Measurements from ENCODE around the gene ADPRHL1. TPM values are rescaled to one million over a fixed set of nuclear protein-coding genes. Genes with fewer than 3 reads are reported as not detected.

ADPRHL1 gene
- total RNA-seq, 1 experiment from 2014 or later: 11.5 TPM

DNA sequence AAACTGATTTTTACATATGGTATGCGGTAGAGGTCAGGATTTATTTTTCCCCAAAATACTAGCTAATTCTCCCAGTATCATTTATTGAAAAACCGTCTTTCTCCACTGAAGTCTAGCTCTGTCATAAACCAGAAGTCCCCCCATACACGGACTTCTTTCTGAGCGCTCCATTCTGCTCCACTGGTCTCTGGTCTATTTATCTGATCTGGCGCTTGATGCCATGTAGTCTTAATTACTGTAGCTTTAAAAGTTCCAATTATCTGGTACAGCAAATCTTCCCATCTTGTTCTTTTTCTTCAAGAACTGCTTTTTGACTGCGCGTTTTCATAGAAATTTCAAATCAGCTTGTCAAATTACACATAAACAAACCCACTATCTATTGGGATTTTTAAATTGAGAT lies 23.5 kb upstream of the ADPRHL1 start:
- Histone ChIP-seq H3K27ac (no peak overlapping the region), H3K27me3 (ENCODE audit: insufficient read depth, low read depth) (no peaks in the 10 kb centered on the region), H2AFZ (no peak overlapping the region), H3K9me3 (ENCODE audit: insufficient read depth, low read depth) (no peaks in the 10 kb centered on the region), H3K9me2 (ENCODE audit: insufficient read depth) (no peaks in the 10 kb centered on the region), H3K4me1 (replicated peaks; ENCODE audit: insufficient read depth) (no peaks in the 10 kb centered on the region), H3K4me2 (no peak overlapping the region), H3F3A (ENCODE audit: insufficient read depth, low read depth) (no peaks in the 10 kb centered on the region; the same call in 1 of the 2 replicates), H4K20me1 (ENCODE audit: insufficient read depth) (peaks cover 11% of the 10 kb centered on the region), H3K36me3 (ENCODE audit: low read depth) (peaks cover 39% of the 10 kb centered on the region), H3K4me3 (no peak overlapping the region), H3K79me2 (ENCODE audit: low read depth) (peaks cover 2% of the 10 kb centered on the region; the same call in 1 of the 2 replicates)
- no peak for DNase-seq
- ChIA-PET POLR2A (ENCODE audit: unreplicated experiment) (no interaction called here), CTCF (no interaction called here)
- TF ChIP-seq, protein P1, sequence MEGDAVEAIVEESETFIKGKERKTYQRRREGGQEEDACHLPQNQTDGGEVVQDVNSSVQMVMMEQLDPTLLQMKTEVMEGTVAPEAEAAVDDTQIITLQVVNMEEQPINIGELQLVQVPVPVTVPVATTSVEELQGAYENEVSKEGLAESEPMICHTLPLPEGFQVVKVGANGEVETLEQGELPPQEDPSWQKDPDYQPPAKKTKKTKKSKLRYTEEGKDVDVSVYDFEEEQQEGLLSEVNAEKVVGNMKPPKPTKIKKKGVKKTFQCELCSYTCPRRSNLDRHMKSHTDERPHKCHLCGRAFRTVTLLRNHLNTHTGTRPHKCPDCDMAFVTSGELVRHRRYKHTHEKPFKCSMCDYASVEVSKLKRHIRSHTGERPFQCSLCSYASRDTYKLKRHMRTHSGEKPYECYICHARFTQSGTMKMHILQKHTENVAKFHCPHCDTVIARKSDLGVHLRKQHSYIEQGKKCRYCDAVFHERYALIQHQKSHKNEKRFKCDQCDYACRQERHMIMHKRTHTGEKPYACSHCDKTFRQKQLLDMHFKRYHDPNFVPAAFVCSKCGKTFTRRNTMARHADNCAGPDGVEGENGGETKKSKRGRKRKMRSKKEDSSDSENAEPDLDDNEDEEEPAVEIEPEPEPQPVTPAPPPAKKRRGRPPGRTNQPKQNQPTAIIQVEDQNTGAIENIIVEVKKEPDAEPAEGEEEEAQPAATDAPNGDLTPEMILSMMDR (conservative IDR thresholded peaks at IDR 0.05): no peak
- no peak for TF ChIP-seq EZH2 (IDR thresholded peaks at IDR 0.05; ENCODE audit: low read depth)
- BruUV-seq (replicated peaks): no TSS peak
- intact Hi-C loops (cut with micrococcal nuclease; ENCODE audit: unreplicated experiment): no loop called here

DNA sequence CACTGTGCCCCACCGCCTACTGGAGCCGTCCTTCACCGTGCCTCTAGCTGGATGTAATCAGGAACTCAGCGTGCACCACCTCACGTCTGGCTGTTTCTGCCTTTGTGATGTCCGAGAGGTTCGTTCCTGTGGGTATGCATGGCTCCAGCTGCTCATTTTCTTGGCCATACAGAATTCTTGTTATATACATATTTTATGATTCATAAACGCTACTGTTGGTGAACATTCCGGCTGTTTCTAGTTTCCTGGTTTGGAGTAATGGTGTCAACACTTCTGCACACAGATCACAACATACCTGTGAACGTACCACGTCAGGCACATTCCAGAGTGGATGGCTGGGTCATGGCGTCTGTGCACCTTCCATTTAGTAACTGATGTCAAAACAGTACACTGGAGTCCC lies 22.6 kb upstream of the ADPRHL1 start:
- no peaks in the 10 kb centered on the region for H3K79me2 ChIP-seq (ENCODE audit: low read depth)
- no peaks in the 10 kb centered on the region; the same call in 1 of the 2 replicates for H3F3A ChIP-seq (ENCODE audit: insufficient read depth, low read depth)
- H3K9me2 ChIP-seq (ENCODE audit: insufficient read depth): no peaks in the 10 kb centered on the region
- DNase-seq: no peak
- no peak overlapping the region for H2AFZ ChIP-seq
- H3K9me3 ChIP-seq (ENCODE audit: insufficient read depth, low read depth): no peaks in the 10 kb centered on the region
- H3K27ac ChIP-seq: no peak overlapping the region
- no peaks in the 10 kb centered on the region for H3K4me1 ChIP-seq (replicated peaks; ENCODE audit: insufficient read depth)
- H4K20me1 ChIP-seq (ENCODE audit: insufficient read depth): peaks cover 10% of the 10 kb centered on the region
- peaks cover 39% of the 10 kb centered on the region for H3K36me3 ChIP-seq (ENCODE audit: low read depth)
- H3K27me3 ChIP-seq (ENCODE audit: insufficient read depth, low read depth): no peaks in the 10 kb centered on the region
- no TSS peak for BruUV-seq (replicated peaks)
- ChIA-PET POLR2A (ENCODE audit: unreplicated experiment) (no interaction called here), CTCF (no interaction called here)
- H3K4me2 ChIP-seq: no peak overlapping the region
- intact Hi-C loops (cut with micrococcal nuclease; ENCODE audit: unreplicated experiment): no loop called here
- H3K4me3 ChIP-seq: no peak overlapping the region
- TF ChIP-seq EZH2 (IDR thresholded peaks at IDR 0.05; ENCODE audit: low read depth): no peak
- TF ChIP-seq, protein P1 (conservative IDR thresholded peaks at IDR 0.05): no peak

GRCh38 chr13:113475280-113475679 lies 22.0 kb upstream of the ADPRHL1 start:
- Histone ChIP-seq H3K36me3 (ENCODE audit: low read depth) (peaks cover 34% of the 10 kb centered on the region), H3K79me2 (ENCODE audit: low read depth) (no peaks in the 10 kb centered on the region), H3K9me3 (ENCODE audit: insufficient read depth, low read depth) (no peaks in the 10 kb centered on the region), H4K20me1 (ENCODE audit: insufficient read depth) (peaks cover 5% of the 10 kb centered on the region), H3K4me2 (no peak overlapping the region), H3K27ac (no peak overlapping the region), H3K9me2 (ENCODE audit: insufficient read depth) (no peaks in the 10 kb centered on the region), H2AFZ (no peak overlapping the region), H3F3A (ENCODE audit: insufficient read depth, low read depth) (no peaks in the 10 kb centered on the region; the same call in 1 of the 2 replicates), H3K27me3 (ENCODE audit: insufficient read depth, low read depth) (no peaks in the 10 kb centered on the region), H3K4me1 (replicated peaks; ENCODE audit: insufficient read depth) (no peaks in the 10 kb centered on the region), H3K4me3 (no peak overlapping the region)
- intact Hi-C loops (cut with micrococcal nuclease; ENCODE audit: unreplicated experiment): no loop called here
- CTCF ChIA-PET: no interaction called here
- no TSS peak for BruUV-seq (replicated peaks)
- no peak for TF ChIP-seq EZH2 (IDR thresholded peaks at IDR 0.05; ENCODE audit: low read depth)
- TF ChIP-seq, protein P1 (conservative IDR thresholded peaks at IDR 0.05): no peak
- POLR2A ChIA-PET (ENCODE audit: unreplicated experiment): no interaction called here
- no peak for DNase-seq
